Activated CD4-positive, alpha-beta T cell treated with anti-CD3 and anti-CD28 coated beads for 36 hours (primary cell): Measurements from ENCODE around the gene EBP. TPM values are rescaled to one million over a fixed set of nuclear protein-coding genes. Genes with fewer than 3 reads are reported as not detected.
"Not testable (repeated sequence)": the region's sequence is repeated elsewhere in the genome, so short reads cannot be mapped to it uniquely, and the experiment has no call there.

Experiments
- ATAC-seq: fragments of 200-7000 bp; cut with Tn5 transposase; one replicate; pipeline ENCODE4 v1.10.0; 2021; ENCODE audit warnings: mild to moderate bottlenecking, moderate library complexity
- CTCF ChIA-PET: fragments of 350-600 bp; sonication (Branson Sonifier 250); formaldehyde crosslinking; loops from one replicate; lab custom pipeline; 2021; ENCODE audit warnings: antibody characterized with exemption; lab: Charles Lee
- POLR2A ChIA-PET: fragments of 350-600 bp; sonication (Branson Sonifier 250); formaldehyde crosslinking; loops from one replicate; lab custom pipeline; 2021; ENCODE audit warnings: antibody characterized with exemption, inconsistent platforms; lab: Charles Lee
- DNase-seq: peaks from one replicate; pipeline ENCODE4 v3.0.0-alpha.2; 2020
- H3K27ac Mint-ChIP-seq: one replicate; pipeline ENCODE4 v1.8.0; 2021; ENCODE audit warnings: mixed read lengths
- H3K27me3 Mint-ChIP-seq: one replicate; pipeline ENCODE4 v1.8.0; 2021; ENCODE audit warnings: mixed read lengths
- H3K36me3 Mint-ChIP-seq: one replicate; pipeline ENCODE4 v1.8.0; 2021; ENCODE audit warnings: low read depth, mixed read lengths
- H3K4me1 Mint-ChIP-seq: one replicate; pipeline ENCODE4 v1.8.0; 2021; ENCODE audit warnings: mixed read lengths
- H3K4me3 Mint-ChIP-seq: one replicate; pipeline ENCODE4 v1.8.0; 2021; ENCODE audit warnings: mild to moderate bottlenecking, moderate library complexity, mixed read lengths
- H3K9me3 Mint-ChIP-seq: one replicate; pipeline ENCODE4 v1.8.0; 2021; ENCODE audit warnings: low read depth, mixed read lengths
- intact Hi-C, 2 experiments: fragments of 100-400 bp; cut with DNase I in 1 of 2; cut with micrococcal nuclease in 1 of 2; formaldehyde crosslinking; loops; one replicate each; pipeline versions ENCODE4 v1.14.2 to v1.15.1; 2022 to 2024; cut with DNase I, micrococcal nuclease
- total RNA-seq, 2 experiments: library from RNA; stranded (reverse); gene quantifications; one replicate each; pipeline ENCODE4 v1.2.3, GENCODE V29; 2021

EBP gene
- total RNA-seq, 2 experiments from 2014 or later = 137 to 140 TPM

DNA sequence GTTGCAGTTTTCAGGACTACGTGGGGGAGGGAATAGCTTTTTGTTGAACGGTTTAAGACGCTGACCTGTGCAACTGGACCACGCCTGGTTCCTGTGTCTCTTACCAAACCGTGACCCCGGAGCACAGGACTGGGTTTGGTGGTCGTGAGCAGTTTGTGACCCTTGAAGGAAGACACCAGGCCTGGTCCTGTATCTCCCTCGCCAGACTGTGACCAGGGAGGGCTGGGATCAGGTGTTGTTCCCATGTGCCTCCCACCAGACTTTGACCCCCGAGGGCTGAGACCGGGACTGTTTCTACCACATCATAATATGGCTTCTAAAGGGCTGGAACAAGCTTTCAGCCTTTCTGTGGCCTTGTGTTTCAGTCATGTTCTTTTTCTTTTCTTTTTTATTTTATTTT lies 683 bp downstream of the EBP start:
- peaks cover 15% of the 10 kb centered on the region for H3K4me1 Mint-ChIP-seq
- ChIA-PET POLR2A (no interaction called here), CTCF (interaction anchor here (0.7 kb wide), 1 partner anchor 23 kb away, joined by 4 read pairs; no protein-coding TSS in a partner anchor)
- intact Hi-C loops = loop anchor here (5.0 kb wide), 3 partner anchors 45 to 280 kb away; partner anchors contain the start of genes FTSJ1 (in 1 of the 2), HDAC6 (in 1 of the 2) and WDR13 (in 1 of the 2)
- H3K36me3 Mint-ChIP-seq = peaks cover 19% of the 10 kb centered on the region
- no peak for DNase-seq
- H3K27me3 Mint-ChIP-seq = no peaks in the 10 kb centered on the region
- H3K4me3 Mint-ChIP-seq = peak overlapping the region; percentile 89
- H3K9me3 Mint-ChIP-seq = no peaks in the 10 kb centered on the region
- no peak for ATAC-seq
- peak overlapping the region; percentile 89 for H3K27ac Mint-ChIP-seq

DNA sequence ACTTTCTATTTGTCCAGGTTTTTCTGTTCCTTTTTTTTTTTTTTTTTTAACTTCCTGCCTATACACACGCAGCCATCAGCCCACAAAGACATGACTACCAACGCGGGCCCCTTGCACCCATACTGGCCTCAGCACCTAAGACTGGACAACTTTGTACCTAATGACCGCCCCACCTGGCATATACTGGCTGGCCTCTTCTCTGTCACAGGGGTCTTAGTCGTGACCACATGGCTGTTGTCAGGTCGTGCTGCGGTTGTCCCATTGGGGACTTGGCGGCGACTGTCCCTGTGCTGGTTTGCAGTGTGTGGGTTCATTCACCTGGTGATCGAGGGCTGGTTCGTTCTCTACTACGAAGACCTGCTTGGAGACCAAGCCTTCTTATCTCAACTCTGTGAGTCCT lies 2.1 kb downstream of the EBP start:
- Mint-ChIP-seq H3K27ac (peak overlapping the region; percentile 10), H3K4me1 (peaks cover 15% of the 10 kb centered on the region), H3K4me3 (peak overlapping the region; percentile 51), H3K27me3 (no peaks in the 10 kb centered on the region), H3K36me3 (peaks cover 27% of the 10 kb centered on the region), H3K9me3 (no peaks in the 10 kb centered on the region)
- ChIA-PET CTCF (no interaction called here), POLR2A (no interaction called here)
- DNase-seq (no peak), ATAC-seq (no peak)
- intact Hi-C loops = loop anchor here (5.0 kb wide), 3 partner anchors 46 to 279 kb away; partner anchors contain the start of genes FTSJ1 (in 1 of the 2), HDAC6 (in 1 of the 2) and WDR13 (in 1 of the 2)

DNA sequence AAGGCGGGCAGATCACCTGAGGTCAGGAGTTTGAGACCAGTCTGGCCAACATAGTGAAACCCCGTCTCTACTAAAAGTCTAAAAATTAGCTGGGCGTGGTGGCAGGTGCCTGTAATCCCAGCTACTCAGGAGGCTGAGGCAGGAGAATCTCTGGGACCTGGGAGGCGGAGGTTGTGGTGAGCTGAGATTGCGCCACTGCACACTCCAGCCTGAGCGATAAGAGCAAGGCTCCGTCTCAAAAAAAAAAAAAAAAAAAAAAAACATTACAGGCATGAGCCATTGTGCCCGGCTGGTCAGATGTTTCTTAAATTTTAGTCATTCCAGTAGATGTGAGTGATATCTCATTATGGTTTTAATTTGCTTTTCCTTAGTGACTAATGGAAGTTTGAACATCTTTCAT lies 4.2 kb downstream of the EBP start:
- H3K27me3 Mint-ChIP-seq, H3K4me1 Mint-ChIP-seq, ATAC-seq, H3K4me3 Mint-ChIP-seq, H3K27ac Mint-ChIP-seq, H3K9me3 Mint-ChIP-seq, intact Hi-C loops, CTCF ChIA-PET, DNase-seq: not testable (repeated sequence)
- H3K36me3 Mint-ChIP-seq = peaks cover 30% of the 10 kb centered on the region
- POLR2A ChIA-PET = interaction anchor here (0.6 kb wide), 1 partner anchor 14 kb away, joined by 4 read pairs; the partner anchor contains the start of gene TBC1D25

DNA sequence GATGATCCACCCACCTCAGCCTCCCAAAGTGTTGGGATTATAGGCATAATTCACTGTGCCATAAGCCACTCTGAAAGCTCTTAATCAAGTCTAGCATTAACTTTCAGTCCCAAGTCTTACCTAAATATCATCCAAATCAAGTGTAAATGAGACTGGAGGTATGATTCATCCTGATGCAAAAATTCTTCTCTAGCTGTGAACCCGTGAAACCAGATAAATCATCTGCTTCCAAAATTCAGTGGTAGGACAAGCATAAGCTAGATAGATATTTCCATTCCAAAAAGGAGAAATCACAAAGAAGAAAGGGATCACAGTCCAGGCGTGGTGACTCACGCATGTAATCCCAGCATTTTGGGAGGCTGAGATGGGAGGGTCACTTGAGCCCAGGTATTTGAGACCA lies 9.1 kb downstream of the EBP start:
- POLR2A ChIA-PET = no interaction called here
- H3K27ac Mint-ChIP-seq = no peak overlapping the region
- CTCF ChIA-PET = interaction anchor here (1.1 kb wide), 1 partner anchor 9 kb away, joined by 3 read pairs; no protein-coding TSS in a partner anchor
- H3K36me3 Mint-ChIP-seq = peaks cover 23% of the 10 kb centered on the region
- no peaks in the 10 kb centered on the region for H3K9me3 Mint-ChIP-seq
- H3K27me3 Mint-ChIP-seq = no peaks in the 10 kb centered on the region
- peaks cover 8% of the 10 kb centered on the region for H3K4me1 Mint-ChIP-seq
- intact Hi-C loops = no loop called here
- no peak for DNase-seq
- no peak for ATAC-seq
- no peak overlapping the region for H3K4me3 Mint-ChIP-seq

DNA sequence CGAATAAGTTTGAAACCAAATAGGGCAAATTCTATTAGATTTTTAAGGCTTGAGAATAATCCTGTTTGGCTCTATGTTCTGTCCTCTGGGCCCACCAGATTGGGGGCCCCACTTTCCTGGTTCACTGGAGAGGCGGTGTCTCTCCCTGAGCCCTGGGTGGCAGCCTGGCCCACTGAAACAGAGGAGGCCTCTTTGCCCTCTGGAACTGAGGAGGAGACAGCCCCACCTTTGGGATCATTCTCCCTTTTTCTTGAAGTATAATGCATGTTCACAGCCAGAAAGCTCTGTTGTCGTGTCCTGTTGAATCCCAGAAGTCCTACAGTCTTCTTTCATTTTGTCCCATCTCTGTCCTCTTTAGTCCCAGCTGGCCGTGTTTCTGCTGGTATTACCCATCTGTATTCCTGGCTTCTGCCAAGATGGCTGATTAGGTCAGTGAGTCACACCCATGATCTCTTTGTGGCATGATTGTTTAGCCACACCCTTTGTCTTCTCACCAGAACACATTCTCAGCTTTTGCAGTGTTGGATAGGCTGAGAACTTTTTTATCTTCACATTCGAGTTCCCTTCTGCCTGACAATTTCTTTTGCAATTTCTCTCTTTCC lies 9.9 kb downstream of the EBP start:
- intact Hi-C loops = no loop called here
- no peak for DNase-seq
- Mint-ChIP-seq H3K36me3 (peaks cover 17% of the 10 kb centered on the region), H3K9me3 (no peaks in the 10 kb centered on the region), H3K27ac (peak overlapping the region; percentile 84), H3K4me1 (peaks cover 8% of the 10 kb centered on the region), H3K4me3 (no peak overlapping the region), H3K27me3 (no peaks in the 10 kb centered on the region)
- POLR2A ChIA-PET = interaction anchor here (0.6 kb wide), 1 partner anchor 47 kb away, joined by 7 read pairs; no protein-coding TSS in a partner anchor
- CTCF ChIA-PET = interaction anchor here (0.6 to 1.1 kb wide), 2 partner anchors 8 to 442 kb away, joined by 3 read pairs; no protein-coding TSS in a partner anchor
- ATAC-seq = peak; percentile 85

DNA sequence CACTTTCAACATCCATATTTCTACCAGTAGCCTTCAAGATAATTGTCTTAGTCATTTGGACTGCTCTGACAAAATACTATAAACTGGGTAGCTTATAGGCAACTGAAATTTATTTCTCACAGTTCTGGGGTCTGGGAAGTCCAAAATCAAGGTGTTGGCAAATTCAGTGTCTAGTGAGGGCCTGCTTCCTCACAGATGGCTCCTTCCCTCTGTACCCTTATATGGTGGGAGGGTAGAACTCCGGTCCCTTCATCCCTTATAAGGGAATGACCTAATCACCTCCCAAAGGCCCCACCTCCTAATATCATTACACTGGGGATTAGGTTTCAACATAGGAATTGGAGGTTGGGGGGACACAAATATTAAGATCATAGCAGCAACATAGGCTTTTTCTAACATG lies 10.6 kb downstream of the EBP start:
- peak overlapping the region; percentile 84 for H3K27ac Mint-ChIP-seq
- H3K36me3 Mint-ChIP-seq = peaks cover 11% of the 10 kb centered on the region
- CTCF ChIA-PET = no interaction called here
- ATAC-seq = no peak
- peaks cover 8% of the 10 kb centered on the region for H3K4me1 Mint-ChIP-seq
- POLR2A ChIA-PET = interaction anchor here (0.6 kb wide), 1 partner anchor 46 kb away, joined by 7 read pairs; no protein-coding TSS in a partner anchor
- no peaks in the 10 kb centered on the region for H3K27me3 Mint-ChIP-seq
- no peaks in the 10 kb centered on the region for H3K9me3 Mint-ChIP-seq
- DNase-seq = no peak
- no peak overlapping the region for H3K4me3 Mint-ChIP-seq
- intact Hi-C loops = no loop called here

DNA sequence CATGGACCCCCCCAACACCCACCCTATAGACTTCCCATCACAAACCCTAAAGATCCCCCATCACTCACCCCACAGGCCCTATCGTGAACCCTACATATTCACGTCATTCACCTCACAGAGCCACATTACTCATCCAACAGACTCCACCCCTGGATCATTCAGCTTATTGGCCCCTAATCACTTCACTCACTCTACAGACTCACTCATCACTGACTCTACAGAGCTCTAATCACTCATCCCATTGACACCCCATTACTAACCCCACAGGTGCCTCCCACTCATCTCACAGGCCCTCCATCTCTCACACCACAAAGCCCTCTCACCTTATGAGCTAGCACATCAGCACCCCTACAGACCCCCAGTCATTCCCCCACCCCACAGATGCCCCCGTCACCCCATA lies 11.6 kb downstream of the EBP start:
- Mint-ChIP-seq H3K9me3 (no peaks in the 10 kb centered on the region), H3K36me3 (peaks cover 9% of the 10 kb centered on the region), H3K4me1 (peaks cover 8% of the 10 kb centered on the region), H3K27me3 (no peaks in the 10 kb centered on the region), H3K4me3 (no peak overlapping the region), H3K27ac (no peak overlapping the region)
- DNase-seq = no peak
- intact Hi-C loops = no loop called here
- POLR2A ChIA-PET = interaction anchor here (0.5 kb wide), 1 partner anchor 44 kb away, joined by 3 read pairs; no protein-coding TSS in a partner anchor
- ATAC-seq = peak; percentile 31
- CTCF ChIA-PET = no interaction called here

DNA sequence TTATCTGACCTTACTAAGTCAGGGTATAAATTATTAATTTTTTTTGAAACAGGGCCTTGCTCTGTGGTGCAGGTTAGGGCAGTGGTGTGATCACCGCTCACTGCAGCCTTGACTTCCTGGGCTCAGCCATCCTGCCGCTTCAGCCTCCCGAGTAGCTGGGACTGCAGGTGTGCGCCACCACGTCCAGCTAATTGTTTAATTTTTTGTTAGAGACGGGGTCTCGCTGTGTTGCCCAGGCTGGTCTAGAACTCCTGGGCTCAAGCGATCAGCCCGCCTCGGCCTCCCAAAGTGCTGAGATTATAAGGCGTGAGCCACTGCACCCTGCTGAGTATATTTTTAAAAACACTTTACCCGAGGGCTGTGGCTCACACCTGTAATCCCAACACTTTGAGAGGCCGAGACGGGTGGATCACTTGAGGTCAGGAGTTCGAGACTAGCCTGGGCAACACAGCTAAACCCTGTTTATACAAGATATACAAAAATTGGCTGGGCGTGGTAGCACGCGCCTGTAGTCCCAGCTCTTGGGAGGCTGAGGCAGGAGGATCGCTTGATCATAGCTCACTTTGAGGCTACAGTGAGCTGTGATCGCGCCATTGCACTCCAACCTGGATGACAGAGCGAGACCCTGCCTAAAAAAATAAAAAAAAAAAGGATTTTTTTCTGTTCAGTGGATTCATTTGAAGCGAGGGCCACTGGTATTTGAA lies 17.2 kb downstream of the EBP start:
- intact Hi-C loops = loop anchor here (1.0 to 5.0 kb wide), 9 partner anchors 17 to 978 kb away; partner anchors contain the start of genes EBP (in 2 of the 2), FTSJ1 (in 2 of the 2), RBM3 (in 2 of the 2) and ARAF (in 1 of the 2)
- Mint-ChIP-seq H3K4me3 (peak overlapping the region; percentile 87), H3K9me3 (no peaks in the 10 kb centered on the region), H3K36me3 (peaks cover 14% of the 10 kb centered on the region), H3K4me1 (peaks cover 15% of the 10 kb centered on the region), H3K27me3 (no peaks in the 10 kb centered on the region), H3K27ac (no peak overlapping the region)
- CTCF ChIA-PET = interaction anchor here (0.6 to 1.9 kb wide), 7 partner anchors 22 to 364 kb away, joined by 3 to 8 read pairs (median 3); partner anchors contain the start of gene RBM3
- ATAC-seq (no peak), DNase-seq (no peak)
- POLR2A ChIA-PET = interaction anchor here (0.6 to 1.8 kb wide), 5 partner anchors 17 to 40 kb away, joined by 3 to 16 read pairs (median 5); partner anchors contain the start of genes EBP and RBM3

DNA sequence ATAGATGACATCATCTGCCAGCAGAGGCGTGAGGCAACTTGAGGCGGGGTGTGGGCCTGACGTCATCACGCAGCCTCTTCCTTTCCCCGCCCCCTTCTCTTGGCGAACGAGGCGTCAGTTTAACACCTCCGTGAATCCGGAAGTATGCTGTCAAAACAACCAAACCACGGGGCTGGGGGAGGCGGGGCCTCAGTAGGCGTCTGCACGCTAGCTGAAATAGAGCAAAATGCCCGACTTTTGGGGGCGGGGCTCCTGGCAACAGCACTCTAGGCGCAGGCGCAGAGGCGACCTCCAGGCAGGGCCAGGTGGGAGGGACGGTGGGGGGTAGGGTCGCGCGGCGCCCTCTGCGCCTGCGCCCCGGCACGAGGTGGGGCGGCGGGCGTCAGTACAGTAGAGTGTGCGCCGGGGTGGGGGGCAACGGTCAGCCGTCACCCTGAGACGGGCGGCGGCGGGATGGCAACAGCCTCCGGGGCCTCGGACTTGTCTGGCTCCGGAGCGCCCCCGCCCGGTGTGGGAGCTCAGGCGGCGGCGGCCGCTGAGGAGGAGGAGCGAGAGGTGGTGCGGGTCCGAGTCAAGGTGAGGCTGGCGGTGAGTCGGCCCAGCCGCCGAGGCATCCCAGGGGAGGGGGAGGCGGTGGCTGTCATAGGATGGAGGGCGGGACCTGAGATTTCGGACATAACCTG lies 17.9 kb downstream of the EBP start, which contains the start of gene TBC1D25:
TSS of gene TBC1D25 (plus strand) at position 370 of the 683 bp plus-strand sequence. CDS start at position 454, 84 bp downstream.
- POLR2A ChIA-PET = interaction anchor here (0.5 to 1.8 kb wide), 9 partner anchors 13 to 372 kb away, joined by 3 to 16 read pairs (median 3); partner anchors contain the start of genes EBP, RBM3 and SLC35A2
- intact Hi-C loops = loop anchor here (1.0 to 5.0 kb wide), 9 partner anchors 18 to 979 kb away; partner anchors contain the start of genes EBP (in 2 of the 2), FTSJ1 (in 2 of the 2), RBM3 (in 2 of the 2) and ARAF (in 1 of the 2)
- peak within 1 kb of the TSS; percentile 87 for H3K4me3 Mint-ChIP-seq
- peaks cover 16% of the 10 kb centered on the region for H3K36me3 Mint-ChIP-seq
- peak; percentile 98 for DNase-seq
- peak; percentile 80 for ATAC-seq
- peak within 1 kb of the TSS; percentile 89 for H3K27ac Mint-ChIP-seq
- CTCF ChIA-PET = interaction anchor here (0.6 to 1.9 kb wide), 7 partner anchors 9 to 189 kb away, joined by 3 to 8 read pairs (median 3); partner anchors contain the start of gene RBM3
- no peaks in the 10 kb centered on the region for H3K9me3 Mint-ChIP-seq
- no peaks in the 10 kb centered on the region for H3K27me3 Mint-ChIP-seq
- H3K4me1 Mint-ChIP-seq = peaks cover 15% of the 10 kb centered on the region

DNA sequence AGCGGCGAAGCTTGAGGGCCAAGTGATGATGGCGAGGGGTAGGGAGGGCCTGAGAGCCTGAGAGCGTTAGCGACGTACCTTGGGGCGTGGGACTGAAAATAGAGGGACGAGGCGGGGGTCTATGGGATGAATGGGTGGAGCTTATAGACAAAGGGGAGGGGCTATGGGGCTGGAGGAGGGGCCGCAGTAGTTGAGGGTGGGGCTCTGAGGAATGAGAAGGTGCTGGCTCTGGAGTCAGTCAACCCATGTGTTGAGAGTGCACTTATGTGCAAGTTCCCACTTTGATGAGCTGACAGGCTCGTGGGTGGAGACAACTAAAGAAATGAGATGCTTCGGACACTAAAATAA lies 18.4 kb downstream of the EBP start:
- peaks cover 15% of the 10 kb centered on the region for H3K4me1 Mint-ChIP-seq
- DNase-seq = peak; percentile 71
- peaks cover 16% of the 10 kb centered on the region for H3K36me3 Mint-ChIP-seq
- H3K4me3 Mint-ChIP-seq = peak overlapping the region; percentile 87
- H3K27me3 Mint-ChIP-seq = no peaks in the 10 kb centered on the region
- no peaks in the 10 kb centered on the region for H3K9me3 Mint-ChIP-seq
- peak; percentile 74 for ATAC-seq
- ChIA-PET POLR2A (interaction anchor here (0.5 to 1.8 kb wide), 9 partner anchors 14 to 379 kb away, joined by 3 to 16 read pairs (median 4); partner anchors contain the start of genes EBP, PIM2, RBM3 and SLC35A2), CTCF (interaction anchor here (0.6 to 1.9 kb wide), 5 partner anchors 9 to 72 kb away, joined by 3 to 8 read pairs (median 5); partner anchors contain the start of gene RBM3)
- intact Hi-C loops = no loop called here
- peak overlapping the region; percentile 89 for H3K27ac Mint-ChIP-seq
